Jurkat, Clone E6-1 (cell line): ENCODE measurements around the gene PPP1R13B.

Experiments
- DNase-seq: peaks from one replicate; pipeline ENCODE4 v3.0.0-alpha.2; 2011; ENCODE audit warnings: low read depth, low spot score
- H3K4me3 ChIP-seq: 2 replicates; pipeline ENCODE4 v1.5.1; 2011; ENCODE audit warnings: mild to moderate bottlenecking, low read length, control low read depth, moderate library complexity

Gene PPP1R13B

GRCh38 chr14:103763730-103764488 is 83.5 kb downstream of the PPP1R13B start:
- peak; percentile 8 for DNase-seq
- no peak overlapping the region for H3K4me3 ChIP-seq

- no peak overlapping the region for H3K4me3 ChIP-seq
- DNase-seq = no peak
Observed at GRCh38 chr14:103762541-103762940, 84.8 kb downstream of the PPP1R13B start.

- no peak for DNase-seq
- no peak overlapping the region for H3K4me3 ChIP-seq
Observed at GRCh38 chr14:103762036-103762435, 85.3 kb downstream of the PPP1R13B start.

GRCh38 chr14:103758059-103758776 is 89.2 kb downstream of the PPP1R13B start:
- H3K4me3 ChIP-seq = no peak overlapping the region
- DNase-seq = no peak

- no peak for DNase-seq
Observed at GRCh38 chr14:103755060-103755459, 92.3 kb downstream of the PPP1R13B start.

GRCh38 chr14:103753774-103754173 is 93.6 kb downstream of the PPP1R13B start:
- DNase-seq = no peak

More at GRCh38 chr14:103755060-103755459, 92.3 kb downstream of the PPP1R13B start:
- H3K4me3 ChIP-seq = no peak overlapping the region

GRCh38 chr14:103749860-103750259 is 97.5 kb downstream of the PPP1R13B start:
- no peak overlapping the region for H3K4me3 ChIP-seq
- DNase-seq = peak; percentile 57

More at GRCh38 chr14:103753774-103754173, 93.6 kb downstream of the PPP1R13B start:
- no peak overlapping the region for H3K4me3 ChIP-seq

GRCh38 chr14:103749452-103749851 is 97.9 kb downstream of the PPP1R13B start:
- peak; percentile 31 for DNase-seq
- no peak overlapping the region for H3K4me3 ChIP-seq

- DNase-seq = peak; percentile 96
- H3K4me3 ChIP-seq = peak overlapping the region; percentile 33
Observed at GRCh38 chr14:103748534-103748857, 98.9 kb downstream of the PPP1R13B start.

GRCh38 chr14:103746701-103747100 is 100.7 kb downstream of the PPP1R13B start:
- no peak overlapping the region for H3K4me3 ChIP-seq
- no peak for DNase-seq

- no peak for DNase-seq
- H3K4me3 ChIP-seq = no peak overlapping the region
Observed at GRCh38 chr14:103745424-103745823, 102.0 kb downstream of the PPP1R13B start.

GRCh38 chr14:103744621-103745395 is 102.6 kb downstream of the PPP1R13B start:
- no peak for DNase-seq
- H3K4me3 ChIP-seq = no peak overlapping the region

GRCh38 chr14:103743691-103744090 is 103.7 kb downstream of the PPP1R13B start:
- DNase-seq = no peak
- H3K4me3 ChIP-seq = no peak overlapping the region

GRCh38 chr14:103742499-103743255 is 104.7 kb downstream of the PPP1R13B start:
- H3K4me3 ChIP-seq = no peak overlapping the region
- DNase-seq = no peak

GRCh38 chr14:103741876-103742275 is 105.5 kb downstream of the PPP1R13B start:
- no peak for DNase-seq
- no peak overlapping the region for H3K4me3 ChIP-seq

GRCh38 chr14:103740991-103741689 is 106.2 kb downstream of the PPP1R13B start:
- no peak for DNase-seq
- H3K4me3 ChIP-seq = no peak overlapping the region

GRCh38 chr14:103739793-103740501 is 107.4 kb downstream of the PPP1R13B start:
- H3K4me3 ChIP-seq = no peak overlapping the region
- DNase-seq = no peak

- H3K4me3 ChIP-seq = no peak overlapping the region
- DNase-seq = no peak
Observed at GRCh38 chr14:103739466-103739792, 107.9 kb downstream of the PPP1R13B start.
